HCT116 (cell line): ENCODE measurements around the gene PSMD11. TPM values are rescaled to one million over a fixed set of nuclear protein-coding genes. Genes with fewer than 3 reads are reported as not detected.

Experiments used
- ATAC-seq: fragments of 200-7000 bp; cut with Tn5 transposase; 2 replicates; pipeline ENCODE4 v1.9.1; 2020; ENCODE audit warnings: mild to moderate bottlenecking, moderate library complexity
- BruUV-seq: library from RNA; stranded (reverse); fragments of 400-500 nt; replicated peaks from 2 replicates; lab custom pipeline; 2021; lab: Mats Ljungman, UMichigan
- CTCF ChIA-PET: fragments of 300-600 bp; sonication (Branson Sonifier 250); formaldehyde crosslinking; loops from one replicate; lab custom pipeline; 2021; ENCODE audit warnings: antibody characterized with exemption; lab: Charles Lee
- POLR2A ChIA-PET: fragments of 300-600, 350-600 bp; sonication (Branson Sonifier 250); formaldehyde crosslinking; loops from one replicate; lab custom pipeline; 2021; ENCODE audit warnings: antibody characterized with exemption; lab: Charles Lee
- RAD21 ChIA-PET, 2 experiments: fragments of 300-600 bp; sonication (Branson Sonifier 250); formaldehyde crosslinking; loops; one replicate each; lab custom pipeline; 2023; ENCODE audit warnings: low total read pairs in 2 of 2; ENCODE audit not compliant: uncharacterized antibody in 2 of 2, unreplicated experiment in 2 of 2, low non-redundant PET in 1 of 2; lab: Charles Lee
- DNase-seq: peaks from one replicate; pipeline ENCODE4 v3.0.0-alpha.2; 2010; ENCODE audit warnings: low read depth, low spot score
- H2AFZ ChIP-seq: fragments of 200-600 bp; shearing (Covaris generic), sonication (generic); 2 replicates; pipeline ENCODE4 v1.6.1; 2017; ENCODE audit warnings: low read depth, mixed run types, mixed read lengths, antibody characterized with exemption, low read length; ENCODE audit not compliant: poor library complexity, severe bottlenecking
- H3K27ac ChIP-seq: 2 replicates; pipeline ENCODE4 v1.5.1; 2012; ENCODE audit warnings: low read depth, low read length
- H3K27me3 ChIP-seq: fragments of 200-600 bp; sonication (generic); 2 replicates; pipeline ENCODE4 v1.6.1; 2016; ENCODE audit warnings: mixed run types, low read length, mixed read lengths; ENCODE audit not compliant: insufficient read depth
- H3K36me3 ChIP-seq, 2 experiments: fragments of 200-500 bp in 1 of 2; fragments of 200-600 bp in 1 of 2; sonication (Bioruptor generic) in 1 of 2; sonication (generic) in 1 of 2; 2 replicates each; pipeline versions ENCODE4 v1.5.1 to v1.6.1; 2014 to 2016; ENCODE audit warnings: low read length in 2 of 2, inconsistent platforms in 1 of 2, mixed read lengths in 1 of 2, mixed run types in 1 of 2; ENCODE audit not compliant: insufficient read depth in 2 of 2, control insufficient read depth in 1 of 2
- H3K4me1 ChIP-seq, 2 experiments: fragments of 200-600 bp in 1 of 2; sonication (generic) in 1 of 2; 2 replicates each; pipeline versions ENCODE4 v1.5.1 to v1.6.1; 2012 to 2017; ENCODE audit warnings: low read length in 2 of 2, inconsistent platforms in 1 of 2, mild to moderate bottlenecking in 1 of 2, mixed read lengths in 1 of 2, mixed run types in 1 of 2, moderate library complexity in 1 of 2; ENCODE audit not compliant: insufficient read depth in 2 of 2, control insufficient read depth in 1 of 2
- H3K4me2 ChIP-seq: fragments of 200-600 bp; sonication (generic); 2 replicates; pipeline ENCODE4 v1.6.1; 2017; ENCODE audit warnings: mixed run types, low read length, mixed read lengths
- H3K4me3 ChIP-seq, 2 experiments: fragments of 200-600 bp in 1 of 2; sonication (generic) in 1 of 2; replicated peaks in 1 of 2; 2 replicates each; pipeline ENCODE4 v1.5.1; 2011 to 2016; ENCODE audit warnings: low read length in 2 of 2, control low read depth in 1 of 2, low read depth in 1 of 2, mild to moderate bottlenecking in 1 of 2, mixed read lengths in 1 of 2, mixed run types in 1 of 2
- H3K79me2 ChIP-seq: fragments of 200-600 bp; sonication (generic); 2 replicates; pipeline ENCODE4 v1.6.1; 2017; ENCODE audit warnings: mild to moderate bottlenecking, mixed run types, low read length, moderate library complexity, mixed read lengths; ENCODE audit not compliant: insufficient read depth
- H3K9ac ChIP-seq: fragments of 200-600 bp; sonication (generic); 2 replicates; pipeline ENCODE4 v1.6.1; 2016; ENCODE audit warnings: low read length, mixed read lengths
- H3K9me2 ChIP-seq: fragments of 200-600 bp; sonication (generic), shearing (Covaris generic); 2 replicates; pipeline ENCODE4 v1.6.1; 2017; ENCODE audit warnings: mixed run types, mild to moderate bottlenecking, moderate library complexity; ENCODE audit not compliant: insufficient read depth
- H3K9me3 ChIP-seq, 2 experiments: fragments of 200-500 bp in 1 of 2; fragments of 200-600 bp in 1 of 2; sonication (Bioruptor generic) in 1 of 2; sonication (generic) in 1 of 2; 2 replicates each; pipeline ENCODE4 v1.6.1; 2014 to 2017; ENCODE audit warnings: low read length in 2 of 2, mixed read lengths in 2 of 2, inconsistent platforms in 1 of 2, low read depth in 1 of 2, mild to moderate bottlenecking in 1 of 2, mixed run types in 1 of 2, moderate library complexity in 1 of 2; ENCODE audit not compliant: control insufficient read depth in 1 of 2, insufficient read depth in 1 of 2
- H4K20me1 ChIP-seq: fragments of 200-600 bp; sonication (generic), shearing (Covaris generic); 2 replicates; pipeline ENCODE4 v1.6.1; 2017; ENCODE audit warnings: mixed run types, mild to moderate bottlenecking, moderate library complexity; ENCODE audit not compliant: insufficient read depth
- ELF1 ChIP-seq: IDR thresholded peaks from 2 replicates; pipeline ENCODE4 v1.6.1; 2012; ENCODE audit warnings: low read depth, borderline replicate concordance
- EZH2 ChIP-seq: fragments of 200-600 bp; sonication (generic); IDR thresholded peaks from 2 replicates; pipeline ENCODE4 v1.6.1; 2017; ENCODE audit warnings: antibody characterized with exemption, mixed run types
- JUND ChIP-seq: IDR thresholded peaks from 2 replicates; pipeline ENCODE4 v1.6.1; 2012
- SP1 ChIP-seq: IDR thresholded peaks from 2 replicates; pipeline ENCODE4 v1.6.1; 2012; ENCODE audit warnings: low read depth
- intact Hi-C: fragments of 100-400 bp; cut with micrococcal nuclease; formaldehyde crosslinking; loops from 2 replicates; pipeline ENCODE4 v1.10.0; 2022
- total RNA-seq: library from RNA; stranded (reverse); gene quantifications from one replicate; pipeline ENCODE4 v1.2.1, GENCODE V29; 2021; ENCODE audit not compliant: unreplicated experiment
- TF ChIP-seq, protein P1 (sequence below), 3 experiments: fragments of 200-600 bp in 1 of 3; sonication (generic) in 1 of 3; IDR thresholded peaks in 2 of 3; conservative IDR thresholded peaks in 1 of 3; 2 replicates each; pipeline ENCODE4 v1.5.1; 2012 to 2017; ENCODE audit warnings: low read depth in 2 of 3, low read length in 2 of 3, antibody characterized with exemption in 1 of 3, borderline replicate concordance in 1 of 3, control low read depth in 1 of 3, mild to moderate bottlenecking in 1 of 3, mixed read lengths in 1 of 3, mixed run types in 1 of 3, moderate library complexity in 1 of 3; ENCODE audit not compliant: insufficient read depth in 1 of 3

The PSMD11 gene
- total RNA-seq, 1 experiment from 2014 or later = 143 TPM

DNA sequence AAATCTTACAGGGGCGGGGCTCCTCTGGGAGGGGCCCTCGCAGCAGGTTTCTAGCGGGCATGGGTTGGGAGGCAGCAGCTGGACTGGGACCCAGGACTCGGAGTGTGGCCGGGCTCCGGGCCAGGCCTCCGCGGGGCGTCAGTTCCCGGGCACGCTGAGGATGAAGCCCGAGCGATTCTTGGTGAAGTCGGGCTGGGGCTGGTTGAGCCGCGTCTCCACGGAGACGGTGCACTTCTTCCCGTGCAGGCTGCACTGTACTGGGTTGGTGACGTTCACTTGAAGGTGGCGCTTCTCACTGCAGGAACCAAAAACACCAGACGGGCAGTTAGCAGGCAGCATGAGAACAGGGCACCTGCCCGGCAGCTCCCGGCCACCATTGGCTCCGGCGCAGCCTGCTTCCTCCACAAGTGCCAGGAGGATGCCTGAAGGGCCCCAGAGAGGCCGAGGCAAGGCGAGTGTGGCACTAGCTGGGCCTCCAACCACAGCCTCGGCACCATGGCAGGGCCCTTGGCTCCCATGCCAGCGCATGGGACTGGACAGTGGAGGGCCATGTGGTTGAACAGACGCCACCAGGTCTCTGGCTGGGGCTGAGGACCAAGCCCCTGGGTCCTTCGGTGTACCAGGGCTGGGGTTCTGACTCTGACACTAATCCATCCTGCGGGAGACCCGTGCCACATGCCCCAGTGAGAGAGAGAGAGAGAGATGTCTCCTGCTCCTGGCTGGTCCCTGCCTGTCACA lies 50.5 kb downstream of the PSMD11 start:
- no peaks in the 10 kb centered on the region for H3K79me2 ChIP-seq
- DNase-seq (no peak), ATAC-seq (no peak)
- intact Hi-C loops = no loop called here
- no peaks in the 10 kb centered on the region for H3K27me3 ChIP-seq
- H2AFZ ChIP-seq = no peak overlapping the region
- RAD21 ChIA-PET = no interaction called here
- no peak overlapping the region for H3K9ac ChIP-seq
- no peaks in the 10 kb centered on the region for H4K20me1 ChIP-seq
- no peaks in the 10 kb centered on the region for H3K9me2 ChIP-seq
- no peaks in the 10 kb centered on the region; a peak in 1 of 4 replicates for H3K36me3 ChIP-seq
- no peak overlapping the region for H3K4me2 ChIP-seq
- TF ChIP-seq SP1 (no peak), JUND (no peak), ELF1 (no peak), EZH2 (no peak)
- TF ChIP-seq, protein P1, sequence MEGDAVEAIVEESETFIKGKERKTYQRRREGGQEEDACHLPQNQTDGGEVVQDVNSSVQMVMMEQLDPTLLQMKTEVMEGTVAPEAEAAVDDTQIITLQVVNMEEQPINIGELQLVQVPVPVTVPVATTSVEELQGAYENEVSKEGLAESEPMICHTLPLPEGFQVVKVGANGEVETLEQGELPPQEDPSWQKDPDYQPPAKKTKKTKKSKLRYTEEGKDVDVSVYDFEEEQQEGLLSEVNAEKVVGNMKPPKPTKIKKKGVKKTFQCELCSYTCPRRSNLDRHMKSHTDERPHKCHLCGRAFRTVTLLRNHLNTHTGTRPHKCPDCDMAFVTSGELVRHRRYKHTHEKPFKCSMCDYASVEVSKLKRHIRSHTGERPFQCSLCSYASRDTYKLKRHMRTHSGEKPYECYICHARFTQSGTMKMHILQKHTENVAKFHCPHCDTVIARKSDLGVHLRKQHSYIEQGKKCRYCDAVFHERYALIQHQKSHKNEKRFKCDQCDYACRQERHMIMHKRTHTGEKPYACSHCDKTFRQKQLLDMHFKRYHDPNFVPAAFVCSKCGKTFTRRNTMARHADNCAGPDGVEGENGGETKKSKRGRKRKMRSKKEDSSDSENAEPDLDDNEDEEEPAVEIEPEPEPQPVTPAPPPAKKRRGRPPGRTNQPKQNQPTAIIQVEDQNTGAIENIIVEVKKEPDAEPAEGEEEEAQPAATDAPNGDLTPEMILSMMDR (IDR thresholded peaks at IDR 0.05 in 2 of 3, conservative IDR thresholded peaks at IDR 0.05 in 1 of 3; ENCODE audit: borderline replicate concordance in 1 of 3, insufficient read depth in 1 of 3, low read depth in 2 of 3, low read length in 2 of 3) = no peak
- H3K4me3 ChIP-seq = no peak overlapping the region
- POLR2A ChIA-PET = no interaction called here
- CTCF ChIA-PET = no interaction called here
- BruUV-seq = no TSS peak
- peaks cover 21 to 47% of the 10 kb centered on the region in 2 experiments for H3K4me1 ChIP-seq
- H3K9me3 ChIP-seq = no peaks in the 10 kb centered on the region
- H3K27ac ChIP-seq = no peak overlapping the region
